Gastrocnemius medialis (tissue), 4 donors: ENCODE results near the gene GRIK5. TPM values are rescaled to one million over a fixed set of nuclear protein-coding genes. Genes with fewer than 3 reads are reported as not detected.

Experiments used
- ATAC-seq, 2 donors: fragments of 150-250 bp; one replicate each; pipeline ENCODE4 v1.9.1; 2016
- DNase-seq, 2 donors: peaks; one replicate each; pipeline ENCODE4 v3.0.0-alpha.2; 2019
- H3K27ac ChIP-seq, 4 donors: fragments of 200-600 bp; sonication (generic); 1 replicate in 1 of 4; 2 replicates in 3 of 4; pipeline ENCODE4 v1.5.1; 2016 to 2018; ENCODE audit warnings: mild to moderate bottlenecking in 2 of 4, moderate library complexity in 1 of 4
- H3K27me3 ChIP-seq, 3 donors: fragments of 200-600 bp; sonication (generic) in 2 of 3; 1 replicate in 1 of 3; 2 replicates in 2 of 3; pipeline versions ENCODE4 v1.5.1 to v1.6.0; 2016 to 2019; ENCODE audit warnings: mild to moderate bottlenecking in 1 of 3, moderate library complexity in 1 of 3
- H3K36me3 ChIP-seq, 2 donors: fragments of 200-600 bp; sonication (generic) in 1 of 2; one replicate each; pipeline ENCODE4 v1.5.1; 2017 to 2018
- H3K4me1 ChIP-seq, 2 donors: fragments of 200-600 bp; sonication (generic) in 1 of 2; one replicate each; pipeline ENCODE4 v1.5.1; 2016 to 2017; ENCODE audit warnings: mild to moderate bottlenecking in 2 of 2
- H3K4me3 ChIP-seq, 4 donors: fragments of 200-600 bp; sonication (generic) in 3 of 4; 1 replicate in 1 of 4; 2 replicates in 3 of 4; pipeline ENCODE4 v1.5.1; 2016 to 2019; ENCODE audit warnings: mild to moderate bottlenecking in 2 of 4
- H3K9me3 ChIP-seq, 3 donors: fragments of 200-600 bp; sonication (generic) in 2 of 3; 1 replicate in 1 of 3; 2 replicates in 2 of 3; pipeline ENCODE4 v1.5.1; 2016 to 2019
- CTCF ChIP-seq, 5 experiments: fragments of 450-650 bp in 3 of 5; fragments of 200-600 bp in 2 of 5; sonication (generic) in 2 of 5; IDR thresholded peaks in 4 of 5; conservative IDR thresholded peaks in 1 of 5; 1 replicate in 4 of 5; 2 replicates in 1 of 5; pipeline ENCODE4 v1.5.1; 2016 to 2019; ENCODE audit warnings: antibody characterized with exemption in 5 of 5, mild to moderate bottlenecking in 3 of 5, moderate library complexity in 3 of 5
- POLR2A ChIP-seq, 2 donors: fragments of 450-650 bp; IDR thresholded peaks; one replicate each; pipeline ENCODE4 v1.6.1; 2017; ENCODE audit warnings: antibody characterized with exemption in 2 of 2, mild to moderate bottlenecking in 2 of 2, moderate library complexity in 2 of 2
- in situ Hi-C, 4 donors: fragments of 200-750 bp; cut with MboI; loops; one replicate each; pipeline versions ENCODE4 v1.15.0 to v1.8.0; 2017; ENCODE audit warnings: low sequenced_read_pairs in 4 of 4
- intact Hi-C: fragments of 100-400 bp; cut with DNase I; formaldehyde crosslinking; loops from one replicate; pipeline ENCODE4 v1.15.1; 2023; ENCODE audit warnings: low total_unique reads
- total RNA-seq, 4 donors: library from RNA; depleted of rRNA; stranded (reverse); fragments of >200 nt; gene quantifications; one replicate each; pipeline versions ENCODE4 v1.1.0 to v1.2.3, GENCODE V29; 2016

The GRIK5 gene
- total RNA-seq, 4 donors from 2014 or later = 0.20 to 1.0 (median 0.62) TPM; not detected in 1

DNA sequence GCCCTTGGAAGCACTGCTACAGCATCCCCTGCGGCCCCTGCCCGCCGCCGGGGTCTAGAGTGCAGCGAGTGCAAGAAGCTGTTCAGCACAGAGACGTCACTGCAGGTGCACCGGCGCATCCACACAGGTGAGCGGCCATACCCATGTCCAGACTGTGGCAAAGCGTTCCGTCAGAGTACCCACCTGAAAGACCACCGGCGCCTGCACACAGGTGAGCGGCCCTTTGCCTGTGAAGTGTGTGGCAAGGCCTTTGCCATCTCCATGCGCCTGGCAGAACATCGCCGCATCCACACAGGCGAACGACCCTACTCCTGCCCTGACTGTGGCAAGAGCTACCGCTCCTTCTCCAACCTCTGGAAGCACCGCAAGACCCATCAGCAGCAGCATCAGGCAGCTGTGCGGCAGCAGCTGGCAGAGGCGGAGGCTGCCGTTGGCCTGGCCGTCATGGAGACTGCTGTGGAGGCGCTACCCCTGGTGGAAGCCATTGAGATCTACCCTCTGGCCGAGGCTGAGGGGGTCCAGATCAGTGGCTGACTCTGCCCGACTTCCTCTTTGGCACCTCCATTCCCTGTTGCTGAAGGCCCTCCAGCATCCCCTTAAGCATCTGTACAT lies 10.9 kb upstream of the GRIK5 start:
- H3K9me3 ChIP-seq = no peaks in the 10 kb centered on the region
- no peak overlapping the region for H3K4me3 ChIP-seq
- H3K27ac ChIP-seq = no peak overlapping the region
- ATAC-seq (no peak), DNase-seq (no peak)
- no peaks in the 10 kb centered on the region for H3K27me3 ChIP-seq
- peaks cover 9 to 11% of the 10 kb centered on the region in 2 donors for H3K4me1 ChIP-seq
- no peak for TF ChIP-seq CTCF (IDR thresholded peaks at IDR 0.05 in 4 of 5, conservative IDR thresholded peaks at IDR 0.05 in 1 of 5)
- TF ChIP-seq POLR2A (IDR thresholded peaks at IDR 0.05) = no peak
- intact Hi-C loops (no loop called here), in situ Hi-C loops (no loop called here)
- peaks cover 0 to 39% of the 10 kb centered on the region in 2 donors for H3K36me3 ChIP-seq

DNA sequence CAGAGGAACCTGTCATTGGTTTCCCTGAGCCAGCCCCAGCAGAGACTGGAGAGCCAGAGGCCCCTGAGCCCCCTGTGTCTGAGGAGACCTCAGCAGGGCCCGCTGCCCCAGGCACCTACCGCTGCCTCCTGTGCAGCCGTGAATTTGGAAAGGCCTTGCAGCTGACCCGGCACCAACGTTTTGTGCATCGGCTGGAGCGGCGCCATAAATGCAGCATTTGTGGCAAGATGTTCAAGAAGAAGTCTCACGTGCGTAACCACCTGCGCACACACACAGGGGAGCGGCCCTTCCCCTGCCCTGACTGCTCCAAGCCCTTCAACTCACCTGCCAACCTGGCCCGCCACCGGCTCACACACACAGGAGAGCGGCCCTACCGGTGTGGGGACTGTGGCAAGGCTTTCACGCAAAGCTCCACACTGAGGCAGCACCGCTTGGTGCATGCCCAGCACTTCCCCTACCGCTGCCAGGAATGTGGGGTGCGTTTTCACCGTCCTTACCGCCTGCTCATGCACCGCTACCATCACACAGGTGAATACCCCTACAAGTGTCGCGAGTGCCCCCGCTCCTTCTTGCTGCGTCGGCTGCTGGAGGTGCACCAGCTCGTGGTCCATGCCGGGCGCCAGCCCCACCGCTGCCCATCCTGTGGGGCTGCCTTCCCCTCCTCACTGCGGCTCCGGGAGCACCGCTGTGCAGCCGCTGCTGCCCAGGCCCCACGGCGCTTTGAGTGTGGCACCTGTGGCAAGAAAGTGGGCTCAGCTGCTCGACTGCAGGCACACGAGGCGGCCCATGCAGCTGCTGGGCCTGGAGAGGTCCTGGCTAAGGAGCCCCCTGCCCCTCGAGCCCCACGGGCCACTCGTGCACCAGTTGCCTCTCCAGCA lies 10.1 kb upstream of the GRIK5 start:
- intact Hi-C loops = loop anchor here (5.0 kb wide), 1 partner anchor 218 kb away; the partner anchor contains the start of gene RPS19
- ATAC-seq = no peak

GRCh38 chr19:42079276-42079669 lies 9.3 kb upstream of the GRIK5 start:
- H3K27ac ChIP-seq = no peak overlapping the region
- TF ChIP-seq CTCF (IDR thresholded peaks at IDR 0.05 in 4 of 5, conservative IDR thresholded peaks at IDR 0.05 in 1 of 5) (no peak), POLR2A (IDR thresholded peaks at IDR 0.05) (no peak)
- H3K4me3 ChIP-seq = no peak overlapping the region
- H3K4me1 ChIP-seq = peaks cover 15 to 18% of the 10 kb centered on the region in 2 donors
- no peak for DNase-seq
- in situ Hi-C loops (no loop called here), intact Hi-C loops (loop anchor here (5.0 kb wide), 1 partner anchor 217 kb away; the partner anchor contains the start of gene RPS19)
- no peaks in the 10 kb centered on the region for H3K27me3 ChIP-seq
- ATAC-seq = no peak
- H3K9me3 ChIP-seq = no peaks in the 10 kb centered on the region
- peaks cover 0 to 39% of the 10 kb centered on the region in 2 donors for H3K36me3 ChIP-seq

More for the DNA sequence above, 10.1 kb upstream of the GRIK5 start:
- Histone ChIP-seq H3K27me3 (no peaks in the 10 kb centered on the region), H3K27ac (no peak overlapping the region), H3K4me1 (peaks cover 9 to 11% of the 10 kb centered on the region in 2 donors), H3K36me3 (peaks cover 0 to 39% of the 10 kb centered on the region in 2 donors), H3K9me3 (no peaks in the 10 kb centered on the region), H3K4me3 (no peak overlapping the region)
- TF ChIP-seq CTCF (IDR thresholded peaks at IDR 0.05 in 4 of 5, conservative IDR thresholded peaks at IDR 0.05 in 1 of 5) = no peak
- no peak for TF ChIP-seq POLR2A (IDR thresholded peaks at IDR 0.05)
- in situ Hi-C loops = no loop called here
- no peak for DNase-seq

- Histone ChIP-seq H3K36me3 (peaks cover 0 to 39% of the 10 kb centered on the region in 2 donors), H3K4me1 (peaks cover 15 to 18% of the 10 kb centered on the region in 2 donors), H3K4me3 (no peak overlapping the region), H3K9me3 (no peaks in the 10 kb centered on the region), H3K27ac (no peak overlapping the region), H3K27me3 (no peaks in the 10 kb centered on the region)
- ATAC-seq (no peak), DNase-seq (no peak)
- in situ Hi-C loops = no loop called here
- TF ChIP-seq CTCF (IDR thresholded peaks at IDR 0.05 in 4 of 5, conservative IDR thresholded peaks at IDR 0.05 in 1 of 5) (no peak), POLR2A (IDR thresholded peaks at IDR 0.05) (no peak)
- intact Hi-C loops = loop anchor here (5.0 kb wide), 1 partner anchor 216 kb away; the partner anchor contains the start of gene RPS19
These were observed 8.7 kb upstream of the GRIK5 start for GRCh38 chr19:42078538-42079275.
